ENCODE results near the gene IL17RC.

The IL17RC gene

GRCh38 chr3:9978710-9979305, 61.9 kb downstream of the IL17RC start:
- Histone ChIP-seq H3K36me3 (ENCODE audit: insufficient read depth, low read length) (peaks cover 41% of the 10 kb centered on the region), H3K4me1 (ENCODE audit: insufficient read depth, low read length, severe bottlenecking) (no peaks in the 10 kb centered on the region), H3K27me3 (ENCODE audit: insufficient read depth, low read length) (no peaks in the 10 kb centered on the region), H2AFZ (ENCODE audit: low read length) (no peak overlapping the region), H3K27ac (ENCODE audit: low read depth, low read length, poor library complexity, severe bottlenecking) (no peak overlapping the region), H3K9ac (ENCODE audit: low read length) (no peak overlapping the region), H3K4me3 (ENCODE audit: low read depth, low read length, poor library complexity, severe bottlenecking) (no peak overlapping the region), H3K9me3 (ENCODE audit: low read length) (no peaks in the 10 kb centered on the region), H3K9me2 (ENCODE audit: low read depth, low read length) (no peaks in the 10 kb centered on the region), H3K4me2 (ENCODE audit: low read length) (no peak overlapping the region), H3F3A (ENCODE audit: insufficient read depth, low read length) (no peaks in the 10 kb centered on the region), H3K79me2 (ENCODE audit: insufficient read depth, low read length) (0 out of 2 replicates have a peak, but pooled peaks cover 4% of the 10 kb centered on the region), H4K20me1 (ENCODE audit: insufficient read depth, low read length) (no peaks in the 10 kb centered on the region)
- TF ChIP-seq CTCF (IDR thresholded peaks at IDR 0.05; ENCODE audit: low read length) (no peak), EZH2 (IDR thresholded peaks at IDR 0.05; ENCODE audit: borderline replicate concordance, low read length) (no peak)

DNA sequence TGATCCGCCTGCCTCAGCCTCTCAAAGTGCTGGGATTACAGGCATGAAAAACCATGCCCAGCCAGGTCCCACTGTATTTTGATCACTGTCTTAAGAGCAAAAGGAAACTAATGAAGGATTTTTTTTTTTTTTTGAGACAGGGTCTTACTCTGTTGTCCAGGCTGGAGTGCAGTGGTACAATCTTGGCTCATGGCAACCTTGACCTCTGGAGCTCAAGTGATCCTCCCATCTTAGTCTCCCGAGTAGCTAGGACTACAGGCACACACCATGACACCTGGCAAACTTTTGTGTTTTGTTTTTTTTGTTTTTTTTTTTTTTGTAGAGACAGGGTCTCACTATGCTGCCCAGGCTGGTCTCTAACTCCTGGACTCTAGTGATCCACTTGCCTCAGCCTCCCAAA, 63.4 kb downstream of the IL17RC start:
- no peaks in the 10 kb centered on the region for H3F3A ChIP-seq (ENCODE audit: insufficient read depth, low read length)
- peaks cover 8% of the 10 kb centered on the region for H3K4me1 ChIP-seq (ENCODE audit: insufficient read depth, low read length, severe bottlenecking)
- H3K4me3 ChIP-seq (ENCODE audit: low read depth, low read length, poor library complexity, severe bottlenecking): no peak overlapping the region
- no peak overlapping the region for H3K9ac ChIP-seq (ENCODE audit: low read length)
- H3K27me3 ChIP-seq (ENCODE audit: insufficient read depth, low read length): no peaks in the 10 kb centered on the region
- H3K79me2 ChIP-seq (ENCODE audit: insufficient read depth, low read length): peaks cover 9% of the 10 kb centered on the region
- no peak overlapping the region for H3K4me2 ChIP-seq (ENCODE audit: low read length)
- H4K20me1 ChIP-seq (ENCODE audit: insufficient read depth, low read length): no peaks in the 10 kb centered on the region
- H3K9me3 ChIP-seq (ENCODE audit: low read length): no peaks in the 10 kb centered on the region
- TF ChIP-seq EZH2 (IDR thresholded peaks at IDR 0.05; ENCODE audit: borderline replicate concordance, low read length) (no peak), CTCF (IDR thresholded peaks at IDR 0.05; ENCODE audit: low read length) (no peak)
- no peak overlapping the region for H3K27ac ChIP-seq (ENCODE audit: low read depth, low read length, poor library complexity, severe bottlenecking)
- peaks cover 32% of the 10 kb centered on the region for H3K36me3 ChIP-seq (ENCODE audit: insufficient read depth, low read length)
- H3K9me2 ChIP-seq (ENCODE audit: low read depth, low read length): no peaks in the 10 kb centered on the region
- no peak overlapping the region for H2AFZ ChIP-seq (ENCODE audit: low read length)
